HCT116 (cell line): ENCODE data around the gene NELL1. TPM values are rescaled to one million over a fixed set of nuclear protein-coding genes. Genes with fewer than 3 reads are reported as not detected.

ENCODE experiments used
- ATAC-seq: fragments of 200-7000 bp; cut with Tn5 transposase; 2 replicates; pipeline ENCODE4 v1.9.1; 2020; ENCODE audit warnings: mild to moderate bottlenecking, moderate library complexity
- BruUV-seq: library from RNA; stranded (reverse); fragments of 400-500 nt; replicated peaks from 2 replicates; lab custom pipeline; 2021; lab: Mats Ljungman, UMichigan
- CTCF ChIA-PET: fragments of 300-600 bp; sonication (Branson Sonifier 250); formaldehyde crosslinking; loops from one replicate; lab custom pipeline; 2021; ENCODE audit warnings: antibody characterized with exemption; lab: Charles Lee
- POLR2A ChIA-PET: fragments of 300-600, 350-600 bp; sonication (Branson Sonifier 250); formaldehyde crosslinking; loops from one replicate; lab custom pipeline; 2021; ENCODE audit warnings: antibody characterized with exemption; lab: Charles Lee
- RAD21 ChIA-PET, 2 experiments: fragments of 300-600 bp; sonication (Branson Sonifier 250); formaldehyde crosslinking; loops; one replicate each; lab custom pipeline; 2023; ENCODE audit warnings: low total read pairs in 2 of 2; ENCODE audit not compliant: uncharacterized antibody in 2 of 2, unreplicated experiment in 2 of 2, low non-redundant PET in 1 of 2; lab: Charles Lee
- DNase-seq: peaks from one replicate; pipeline ENCODE4 v3.0.0-alpha.2; 2010; ENCODE audit warnings: low read depth, low spot score
- H2AFZ ChIP-seq: fragments of 200-600 bp; shearing (Covaris generic), sonication (generic); 2 replicates; pipeline ENCODE4 v1.6.1; 2017; ENCODE audit warnings: low read depth, mixed run types, mixed read lengths, antibody characterized with exemption, low read length; ENCODE audit not compliant: poor library complexity, severe bottlenecking
- H3K27ac ChIP-seq: 2 replicates; pipeline ENCODE4 v1.5.1; 2012; ENCODE audit warnings: low read depth, low read length
- H3K27me3 ChIP-seq: fragments of 200-600 bp; sonication (generic); 2 replicates; pipeline ENCODE4 v1.6.1; 2016; ENCODE audit warnings: mixed run types, low read length, mixed read lengths; ENCODE audit not compliant: insufficient read depth
- H3K36me3 ChIP-seq, 2 experiments: fragments of 200-500 bp in 1 of 2; fragments of 200-600 bp in 1 of 2; sonication (Bioruptor generic) in 1 of 2; sonication (generic) in 1 of 2; 2 replicates each; pipeline versions ENCODE4 v1.5.1 to v1.6.1; 2014 to 2016; ENCODE audit warnings: low read length in 2 of 2, inconsistent platforms in 1 of 2, mixed read lengths in 1 of 2, mixed run types in 1 of 2; ENCODE audit not compliant: insufficient read depth in 2 of 2, control insufficient read depth in 1 of 2
- H3K4me1 ChIP-seq, 2 experiments: fragments of 200-600 bp in 1 of 2; sonication (generic) in 1 of 2; 2 replicates each; pipeline versions ENCODE4 v1.5.1 to v1.6.1; 2012 to 2017; ENCODE audit warnings: low read length in 2 of 2, inconsistent platforms in 1 of 2, mild to moderate bottlenecking in 1 of 2, mixed read lengths in 1 of 2, mixed run types in 1 of 2, moderate library complexity in 1 of 2; ENCODE audit not compliant: insufficient read depth in 2 of 2, control insufficient read depth in 1 of 2
- H3K4me2 ChIP-seq: fragments of 200-600 bp; sonication (generic); 2 replicates; pipeline ENCODE4 v1.6.1; 2017; ENCODE audit warnings: mixed run types, low read length, mixed read lengths
- H3K4me3 ChIP-seq, 2 experiments: fragments of 200-600 bp in 1 of 2; sonication (generic) in 1 of 2; replicated peaks in 1 of 2; 2 replicates each; pipeline ENCODE4 v1.5.1; 2011 to 2016; ENCODE audit warnings: low read length in 2 of 2, control low read depth in 1 of 2, low read depth in 1 of 2, mild to moderate bottlenecking in 1 of 2, mixed read lengths in 1 of 2, mixed run types in 1 of 2
- H3K79me2 ChIP-seq: fragments of 200-600 bp; sonication (generic); 2 replicates; pipeline ENCODE4 v1.6.1; 2017; ENCODE audit warnings: mild to moderate bottlenecking, mixed run types, low read length, moderate library complexity, mixed read lengths; ENCODE audit not compliant: insufficient read depth
- H3K9ac ChIP-seq: fragments of 200-600 bp; sonication (generic); 2 replicates; pipeline ENCODE4 v1.6.1; 2016; ENCODE audit warnings: low read length, mixed read lengths
- H3K9me2 ChIP-seq: fragments of 200-600 bp; sonication (generic), shearing (Covaris generic); 2 replicates; pipeline ENCODE4 v1.6.1; 2017; ENCODE audit warnings: mixed run types, mild to moderate bottlenecking, moderate library complexity; ENCODE audit not compliant: insufficient read depth
- H3K9me3 ChIP-seq, 2 experiments: fragments of 200-500 bp in 1 of 2; fragments of 200-600 bp in 1 of 2; sonication (Bioruptor generic) in 1 of 2; sonication (generic) in 1 of 2; 2 replicates each; pipeline ENCODE4 v1.6.1; 2014 to 2017; ENCODE audit warnings: low read length in 2 of 2, mixed read lengths in 2 of 2, inconsistent platforms in 1 of 2, low read depth in 1 of 2, mild to moderate bottlenecking in 1 of 2, mixed run types in 1 of 2, moderate library complexity in 1 of 2; ENCODE audit not compliant: control insufficient read depth in 1 of 2, insufficient read depth in 1 of 2
- H4K20me1 ChIP-seq: fragments of 200-600 bp; sonication (generic), shearing (Covaris generic); 2 replicates; pipeline ENCODE4 v1.6.1; 2017; ENCODE audit warnings: mixed run types, mild to moderate bottlenecking, moderate library complexity; ENCODE audit not compliant: insufficient read depth
- ELF1 ChIP-seq: IDR thresholded peaks from 2 replicates; pipeline ENCODE4 v1.6.1; 2012; ENCODE audit warnings: low read depth, borderline replicate concordance
- EZH2phosphoT487 ChIP-seq: fragments of 200-600 bp; IDR thresholded peaks from 2 replicates; pipeline ENCODE4 v1.6.1; 2018; ENCODE audit warnings: antibody characterized with exemption, borderline replicate concordance
- SP1 ChIP-seq: IDR thresholded peaks from 2 replicates; pipeline ENCODE4 v1.6.1; 2012; ENCODE audit warnings: low read depth
- intact Hi-C: fragments of 100-400 bp; cut with micrococcal nuclease; formaldehyde crosslinking; loops from 2 replicates; pipeline ENCODE4 v1.10.0; 2022
- total RNA-seq: library from RNA; stranded (reverse); gene quantifications from one replicate; pipeline ENCODE4 v1.2.1, GENCODE V29; 2021; ENCODE audit not compliant: unreplicated experiment
- TF ChIP-seq, protein P1 (sequence below): IDR thresholded peaks from 2 replicates; pipeline ENCODE4 v1.6.1; 2012; ENCODE audit warnings: low read depth
- TF ChIP-seq, protein P2 (sequence below), 3 experiments: fragments of 200-600 bp in 1 of 3; sonication (generic) in 1 of 3; IDR thresholded peaks in 2 of 3; conservative IDR thresholded peaks in 1 of 3; 2 replicates each; pipeline ENCODE4 v1.5.1; 2012 to 2017; ENCODE audit warnings: low read depth in 2 of 3, low read length in 2 of 3, antibody characterized with exemption in 1 of 3, borderline replicate concordance in 1 of 3, control low read depth in 1 of 3, mild to moderate bottlenecking in 1 of 3, mixed read lengths in 1 of 3, mixed run types in 1 of 3, moderate library complexity in 1 of 3; ENCODE audit not compliant: insufficient read depth in 1 of 3

Gene NELL1
- total RNA-seq, 1 experiment from 2014 or later = not detected

DNA sequence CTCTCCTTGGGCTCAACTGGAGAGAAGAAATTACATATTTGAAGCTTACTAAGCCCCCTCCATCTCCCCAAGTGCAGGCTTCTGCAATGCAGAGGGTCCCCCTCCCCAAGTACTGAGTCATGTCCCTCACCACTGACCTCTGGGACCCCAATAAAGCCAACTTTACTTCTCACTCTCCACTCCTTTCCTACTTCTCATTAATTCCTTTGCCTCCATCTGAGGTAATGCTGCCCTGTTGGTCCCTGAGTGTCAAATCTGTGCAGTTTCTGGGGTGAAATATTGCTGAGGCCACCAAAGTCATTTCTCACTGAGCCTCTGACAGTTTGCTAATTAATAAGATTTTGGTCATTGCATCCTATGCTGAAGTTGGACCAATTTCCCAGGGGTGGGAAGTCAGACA, 101.6 kb downstream of the NELL1 start:
- POLR2A ChIA-PET = no interaction called here
- Histone ChIP-seq H3K27me3 (no peaks in the 10 kb centered on the region), H3K4me2 (no peak overlapping the region), H3K9me3 (no peaks in the 10 kb centered on the region; a peak in 1 of 4 replicates), H3K27ac (no peak overlapping the region), H3K36me3 (no peaks in the 10 kb centered on the region), H4K20me1 (no peaks in the 10 kb centered on the region), H3K4me1 (no peaks in the 10 kb centered on the region), H3K9me2 (no peaks in the 10 kb centered on the region), H2AFZ (no peak overlapping the region), H3K4me3 (no peak overlapping the region), H3K9ac (no peak overlapping the region), H3K79me2 (no peaks in the 10 kb centered on the region)
- ATAC-seq (no peak), DNase-seq (no peak)
- BruUV-seq = no TSS peak
- CTCF ChIA-PET = no interaction called here
- intact Hi-C loops = no loop called here
- TF ChIP-seq, protein P1, sequence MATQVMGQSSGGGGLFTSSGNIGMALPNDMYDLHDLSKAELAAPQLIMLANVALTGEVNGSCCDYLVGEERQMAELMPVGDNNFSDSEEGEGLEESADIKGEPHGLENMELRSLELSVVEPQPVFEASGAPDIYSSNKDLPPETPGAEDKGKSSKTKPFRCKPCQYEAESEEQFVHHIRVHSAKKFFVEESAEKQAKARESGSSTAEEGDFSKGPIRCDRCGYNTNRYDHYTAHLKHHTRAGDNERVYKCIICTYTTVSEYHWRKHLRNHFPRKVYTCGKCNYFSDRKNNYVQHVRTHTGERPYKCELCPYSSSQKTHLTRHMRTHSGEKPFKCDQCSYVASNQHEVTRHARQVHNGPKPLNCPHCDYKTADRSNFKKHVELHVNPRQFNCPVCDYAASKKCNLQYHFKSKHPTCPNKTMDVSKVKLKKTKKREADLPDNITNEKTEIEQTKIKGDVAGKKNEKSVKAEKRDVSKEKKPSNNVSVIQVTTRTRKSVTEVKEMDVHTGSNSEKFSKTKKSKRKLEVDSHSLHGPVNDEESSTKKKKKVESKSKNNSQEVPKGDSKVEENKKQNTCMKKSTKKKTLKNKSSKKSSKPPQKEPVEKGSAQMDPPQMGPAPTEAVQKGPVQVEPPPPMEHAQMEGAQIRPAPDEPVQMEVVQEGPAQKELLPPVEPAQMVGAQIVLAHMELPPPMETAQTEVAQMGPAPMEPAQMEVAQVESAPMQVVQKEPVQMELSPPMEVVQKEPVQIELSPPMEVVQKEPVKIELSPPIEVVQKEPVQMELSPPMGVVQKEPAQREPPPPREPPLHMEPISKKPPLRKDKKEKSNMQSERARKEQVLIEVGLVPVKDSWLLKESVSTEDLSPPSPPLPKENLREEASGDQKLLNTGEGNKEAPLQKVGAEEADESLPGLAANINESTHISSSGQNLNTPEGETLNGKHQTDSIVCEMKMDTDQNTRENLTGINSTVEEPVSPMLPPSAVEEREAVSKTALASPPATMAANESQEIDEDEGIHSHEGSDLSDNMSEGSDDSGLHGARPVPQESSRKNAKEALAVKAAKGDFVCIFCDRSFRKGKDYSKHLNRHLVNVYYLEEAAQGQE = no peak
- no peak for TF ChIP-seq ELF1
- TF ChIP-seq EZH2phosphoT487 = no peak
- TF ChIP-seq, protein P2, sequence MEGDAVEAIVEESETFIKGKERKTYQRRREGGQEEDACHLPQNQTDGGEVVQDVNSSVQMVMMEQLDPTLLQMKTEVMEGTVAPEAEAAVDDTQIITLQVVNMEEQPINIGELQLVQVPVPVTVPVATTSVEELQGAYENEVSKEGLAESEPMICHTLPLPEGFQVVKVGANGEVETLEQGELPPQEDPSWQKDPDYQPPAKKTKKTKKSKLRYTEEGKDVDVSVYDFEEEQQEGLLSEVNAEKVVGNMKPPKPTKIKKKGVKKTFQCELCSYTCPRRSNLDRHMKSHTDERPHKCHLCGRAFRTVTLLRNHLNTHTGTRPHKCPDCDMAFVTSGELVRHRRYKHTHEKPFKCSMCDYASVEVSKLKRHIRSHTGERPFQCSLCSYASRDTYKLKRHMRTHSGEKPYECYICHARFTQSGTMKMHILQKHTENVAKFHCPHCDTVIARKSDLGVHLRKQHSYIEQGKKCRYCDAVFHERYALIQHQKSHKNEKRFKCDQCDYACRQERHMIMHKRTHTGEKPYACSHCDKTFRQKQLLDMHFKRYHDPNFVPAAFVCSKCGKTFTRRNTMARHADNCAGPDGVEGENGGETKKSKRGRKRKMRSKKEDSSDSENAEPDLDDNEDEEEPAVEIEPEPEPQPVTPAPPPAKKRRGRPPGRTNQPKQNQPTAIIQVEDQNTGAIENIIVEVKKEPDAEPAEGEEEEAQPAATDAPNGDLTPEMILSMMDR (IDR thresholded peaks at IDR 0.05 in 2 of 3, conservative IDR thresholded peaks at IDR 0.05 in 1 of 3; ENCODE audit: borderline replicate concordance in 1 of 3, insufficient read depth in 1 of 3, low read depth in 2 of 3, low read length in 2 of 3) = no peak
- no peak for TF ChIP-seq SP1
- RAD21 ChIA-PET = no interaction called here
